RCC 7860 (cell line): Measurements from ENCODE around the gene NAA60.
"Not testable (repeated sequence)": the region's sequence is repeated elsewhere in the genome, so short reads cannot be mapped to it uniquely, and the experiment has no call there.

Source experiments
- DNase-seq: peaks from one replicate; pipeline ENCODE4 v3.0.0-alpha.2; 2015; ENCODE audit warnings: low spot score
- FAIRE-seq: peaks from 2 replicates; lab custom pipeline; 2012; peaks lifted over from hg19 to GRCh38; lab: Jason Lieb, UNC

Gene NAA60

DNA sequence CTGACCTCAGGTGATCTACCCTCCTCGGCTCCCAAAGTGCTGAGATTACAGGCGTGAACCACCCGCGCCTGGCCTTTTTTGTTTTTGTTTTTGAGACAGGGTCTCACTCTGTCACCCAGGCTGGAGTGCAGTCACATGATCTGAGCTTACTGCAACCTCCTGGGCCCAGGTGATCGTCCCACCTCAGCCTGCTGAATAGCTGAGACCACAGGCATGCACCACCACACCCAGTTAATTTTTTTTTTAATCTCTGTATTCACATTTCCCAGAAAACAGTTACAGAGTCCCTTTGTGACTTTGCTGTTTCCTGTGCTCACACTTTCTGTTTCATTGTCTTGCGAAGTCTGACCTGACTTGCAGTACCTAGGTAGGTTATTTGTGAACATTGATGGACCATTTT, 60.0 kb downstream of the NAA60 start:
- DNase-seq: no peak
- FAIRE-seq: no peak

DNA sequence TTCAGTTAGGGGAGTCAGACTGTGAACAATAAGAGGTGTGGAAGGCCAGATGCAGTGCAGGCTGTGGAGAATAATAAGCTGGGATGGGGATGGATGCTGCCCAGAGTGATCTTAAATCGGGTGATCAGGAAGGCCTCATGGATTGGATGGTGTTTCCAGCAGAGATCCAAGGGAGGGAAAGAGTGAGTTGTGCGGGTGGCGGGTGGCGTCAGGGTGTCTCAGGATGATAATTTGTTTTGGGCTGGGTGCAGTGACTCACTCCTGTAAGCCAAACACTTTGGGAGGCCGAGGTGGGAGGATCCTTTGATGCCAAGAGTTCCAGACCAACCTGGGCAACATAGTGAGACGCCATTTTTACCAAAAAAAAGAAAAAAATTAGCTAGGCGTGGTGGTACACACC, 65.3 kb downstream of the NAA60 start:
- DNase-seq (no peak), FAIRE-seq (no peak)

DNA sequence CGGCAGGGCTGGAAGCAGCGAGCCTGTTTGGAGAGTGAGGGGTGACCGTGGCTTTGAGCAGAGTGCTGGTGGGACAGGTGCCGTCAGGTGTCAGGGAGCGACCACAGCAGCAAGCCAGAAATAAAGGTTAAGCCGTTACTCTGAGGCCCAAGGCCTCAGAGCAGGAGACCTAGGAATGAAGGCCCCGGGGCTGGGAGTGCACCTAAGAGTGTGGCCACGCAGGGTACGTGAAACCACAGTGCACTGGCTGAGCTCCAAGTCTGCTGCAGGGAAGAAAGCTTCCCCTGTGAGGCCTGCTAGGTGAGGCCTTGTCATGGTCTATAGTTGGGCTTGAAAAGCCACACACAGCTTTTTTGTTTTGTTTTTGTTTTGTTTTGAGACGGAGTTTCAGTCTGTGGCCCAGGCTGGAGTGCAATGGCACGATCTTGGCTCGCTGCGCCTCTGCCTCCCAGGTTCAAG, 66.0 kb downstream of the NAA60 start:
- DNase-seq: no peak
- FAIRE-seq: no peak

- no peak for DNase-seq
- FAIRE-seq: no peak
Observed at GRCh38 chr16:3510416-3510815, 66.9 kb downstream of the NAA60 start.

DNA sequence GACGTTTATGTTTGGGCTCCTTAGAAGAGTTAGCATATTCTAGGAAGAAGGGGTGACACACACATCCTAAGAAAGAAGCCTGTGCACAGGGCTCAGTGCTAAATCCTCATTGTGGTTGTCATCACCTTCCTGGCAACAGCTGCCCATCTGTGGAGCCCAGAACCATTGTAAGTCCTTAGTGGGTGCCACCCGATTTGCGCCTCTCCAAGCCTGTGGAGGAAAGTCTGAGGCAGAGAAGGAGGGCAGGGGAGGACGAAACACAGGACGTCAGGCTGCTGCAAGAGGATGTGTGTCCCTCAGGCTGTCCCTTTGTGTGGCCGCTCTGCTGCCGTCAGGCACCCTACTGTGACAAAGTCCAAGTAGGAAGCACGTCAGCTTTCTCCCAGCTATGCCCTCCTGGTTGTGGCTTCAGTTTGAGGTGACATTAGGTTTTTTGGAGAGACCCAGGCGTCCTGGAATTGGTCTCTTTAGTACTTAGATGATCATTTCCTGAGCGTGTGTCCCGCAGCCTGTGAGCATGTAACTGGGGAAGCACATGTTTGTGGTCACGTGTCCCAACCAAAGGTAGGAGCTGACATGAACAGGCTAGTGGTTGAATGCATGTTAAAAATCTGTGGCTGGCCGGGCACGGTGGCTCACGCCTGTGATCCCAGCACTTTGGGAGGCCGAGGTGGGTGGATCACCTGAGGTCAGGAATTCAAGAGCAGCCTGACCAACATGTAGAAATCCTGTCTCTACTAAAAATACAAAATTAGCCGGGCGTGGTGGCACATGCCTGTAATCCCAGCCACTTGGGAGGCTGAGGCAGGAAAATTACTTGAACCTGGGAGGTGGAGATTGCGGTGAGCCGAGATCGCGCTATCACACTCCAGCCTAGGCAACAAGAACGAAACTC, 68.1 kb downstream of the NAA60 start:
- FAIRE-seq (no peak), DNase-seq (no peak)

DNA sequence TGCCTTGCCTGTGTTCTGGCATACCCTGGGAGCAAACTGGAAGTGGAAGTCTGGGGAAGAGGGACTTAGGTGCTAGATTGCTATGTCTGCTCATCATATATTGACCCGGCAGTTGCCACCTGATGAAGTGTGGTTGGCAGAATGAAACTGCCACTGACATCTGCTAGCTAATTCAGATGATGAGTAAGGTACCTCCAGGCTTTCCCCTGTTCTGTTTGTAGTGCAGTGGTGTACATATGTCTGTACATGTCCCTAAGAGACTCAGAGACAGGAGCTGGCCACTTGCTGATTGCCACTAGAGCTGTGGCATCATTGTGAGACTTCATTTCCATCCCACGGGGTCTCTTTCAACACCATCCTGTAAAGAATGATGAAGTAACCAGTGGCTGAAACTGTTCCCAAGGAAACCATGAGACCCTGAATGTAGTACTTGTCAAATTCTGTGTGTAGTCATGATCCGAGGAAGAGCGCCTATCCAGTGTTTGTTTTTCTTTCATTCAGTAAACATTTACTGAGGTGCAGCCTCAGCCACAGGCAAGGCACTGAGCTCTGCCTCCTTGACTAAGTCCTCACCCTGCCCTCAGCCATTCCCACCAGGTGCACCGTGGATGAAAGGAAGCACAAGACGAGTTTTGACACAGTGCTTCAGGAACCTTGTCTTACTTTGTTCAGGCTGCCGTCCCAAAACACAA, 70.6 kb downstream of the NAA60 start:
- no peak for DNase-seq
- FAIRE-seq: no peak

GRCh38 chr16:3514621-3515020, 71.1 kb downstream of the NAA60 start:
- FAIRE-seq (no peak), DNase-seq (no peak)

- FAIRE-seq (no peak), DNase-seq (no peak)
Observed at GRCh38 chr16:3515897-3516296, 72.4 kb downstream of the NAA60 start.

- FAIRE-seq (no peak), DNase-seq (no peak)
Observed at GRCh38 chr16:3518292-3518985, 75.0 kb downstream of the NAA60 start.

DNA sequence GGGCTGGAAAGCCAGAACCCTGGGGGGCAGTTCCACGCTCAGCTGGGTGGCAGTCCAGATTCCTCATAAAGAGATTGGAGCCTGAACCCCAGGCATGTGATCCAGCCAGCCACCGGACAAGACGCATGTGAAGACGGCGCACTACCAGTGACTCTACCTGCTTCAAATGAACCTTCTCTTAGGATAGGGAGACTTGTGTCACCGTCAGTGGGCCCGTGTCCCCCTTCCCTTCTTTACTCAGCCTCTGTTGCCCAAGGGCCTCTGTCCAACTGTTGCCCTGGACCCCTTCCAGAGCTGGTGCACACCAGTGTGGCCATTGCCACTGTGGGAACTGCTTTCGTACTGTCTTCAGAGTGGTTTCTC, 75.5 kb downstream of the NAA60 start:
- DNase-seq: no peak
- no peak for FAIRE-seq

DNA sequence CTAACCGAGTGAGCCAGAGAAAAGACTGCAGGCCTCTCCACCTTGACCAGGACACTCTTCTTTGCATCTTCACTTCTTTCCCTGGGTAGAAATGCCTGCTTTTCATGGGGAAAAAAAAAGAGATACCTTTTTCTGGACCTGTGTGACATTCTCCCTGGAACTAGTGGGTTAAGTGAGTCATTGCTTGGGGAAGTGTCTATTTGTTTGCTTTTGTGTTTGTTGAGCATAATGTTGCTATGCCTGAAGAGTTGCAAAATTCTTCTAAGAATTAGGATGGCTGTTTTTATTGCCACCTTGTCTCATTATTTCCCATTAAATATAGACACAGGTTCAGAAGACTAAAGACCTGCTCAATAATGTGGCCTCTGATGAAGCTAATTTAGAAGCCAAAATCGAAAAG, 76.1 kb downstream of the NAA60 start:
- FAIRE-seq: no peak
- no peak for DNase-seq

DNA sequence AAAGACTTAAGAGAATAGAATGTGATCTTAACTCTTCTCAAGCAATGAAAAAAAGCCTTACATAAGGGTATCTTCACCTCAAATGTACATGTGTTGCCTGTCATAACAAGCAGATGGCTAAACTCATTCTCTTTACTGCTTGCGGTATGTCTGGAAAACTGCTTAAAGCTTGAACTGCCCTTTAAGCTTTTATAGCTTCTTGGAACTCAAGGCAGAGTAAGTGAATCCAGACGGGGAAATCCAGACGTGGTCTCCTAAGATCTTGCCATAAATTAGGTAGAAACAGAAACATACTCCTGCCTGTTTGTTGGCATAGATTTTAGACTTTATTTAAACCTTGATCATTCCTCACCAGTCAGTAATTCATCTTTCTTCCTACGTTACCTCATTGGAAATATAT, 76.9 kb downstream of the NAA60 start:
- DNase-seq: no peak
- no peak for FAIRE-seq

DNA sequence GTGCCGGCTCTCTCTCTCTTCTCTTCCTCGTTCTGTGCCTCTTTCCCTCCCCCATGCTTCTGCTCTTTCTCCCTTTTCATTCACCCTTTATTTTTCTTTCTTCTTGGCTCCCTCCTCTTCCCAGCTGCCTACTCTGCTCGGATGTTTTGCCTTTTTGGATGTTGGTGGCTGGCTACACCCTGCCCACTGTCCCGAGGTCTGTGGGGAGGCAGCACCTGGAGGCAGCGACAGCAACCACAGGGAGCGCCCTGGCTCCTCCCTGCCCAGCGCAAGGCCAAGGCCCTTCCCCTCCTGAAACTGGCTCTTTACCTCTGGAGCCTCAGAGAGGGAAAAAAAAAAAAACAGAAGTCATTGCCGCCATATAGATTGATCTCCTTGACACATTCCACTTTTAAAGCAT, 77.4 kb downstream of the NAA60 start:
- FAIRE-seq: no peak
- no peak for DNase-seq

- no peak for FAIRE-seq
- DNase-seq: no peak
Observed at GRCh38 chr16:3523281-3523680, 79.8 kb downstream of the NAA60 start.

GRCh38 chr16:3525951-3526350, 82.5 kb downstream of the NAA60 start:
- no peak for FAIRE-seq

DNA sequence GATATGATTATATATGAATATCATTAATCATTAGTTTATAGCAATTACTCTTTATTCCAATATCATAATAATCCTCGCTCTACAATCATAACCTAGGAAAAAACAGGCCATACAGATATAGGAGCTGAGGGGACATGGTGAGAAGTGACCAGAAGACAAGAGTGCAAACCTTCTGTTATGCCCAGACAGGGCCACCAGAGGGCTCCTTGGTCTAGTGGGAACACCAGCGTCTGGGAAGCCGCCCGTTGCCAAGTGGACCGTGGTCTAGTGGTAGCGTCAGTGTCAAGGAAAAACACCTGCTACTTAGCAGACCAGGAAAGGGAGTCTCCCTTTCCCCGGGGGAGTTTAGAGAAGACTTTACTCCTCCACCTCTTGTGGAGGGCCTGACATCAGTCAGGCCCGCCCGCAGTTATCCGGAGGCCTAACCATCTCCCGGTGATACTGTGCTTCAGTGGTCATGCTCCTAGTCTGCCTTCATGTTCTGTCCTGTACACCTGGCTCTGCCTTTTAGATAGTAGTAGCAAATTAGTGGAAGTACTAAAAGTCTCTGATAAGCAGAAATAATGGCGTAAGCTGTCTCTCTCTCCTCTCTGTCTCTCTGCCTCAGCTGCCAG, 83.8 kb downstream of the NAA60 start:
- not testable (repeated sequence) for FAIRE-seq, DNase-seq

More at GRCh38 chr16:3525951-3526350, 82.5 kb downstream of the NAA60 start:
- no peak for DNase-seq

DNA sequence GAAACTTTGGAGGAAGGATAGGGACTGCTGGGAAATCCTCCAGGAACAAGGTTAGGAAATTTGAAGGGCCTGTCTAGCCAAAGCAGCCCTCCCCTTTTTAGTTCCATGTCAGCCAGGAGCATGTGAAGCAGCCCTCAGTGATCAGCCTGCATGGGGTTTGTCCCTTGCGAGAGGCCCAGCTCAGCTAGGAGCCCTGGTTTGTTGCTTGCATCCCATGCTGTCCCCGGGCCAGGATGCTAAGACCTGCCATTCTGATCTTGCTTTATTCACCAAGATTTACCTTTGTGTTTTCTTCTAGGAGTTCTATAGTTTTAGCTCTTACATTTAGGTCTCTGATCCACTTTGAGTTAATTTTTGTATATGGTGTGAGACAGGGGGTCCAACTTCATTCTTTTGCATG, 84.9 kb downstream of the NAA60 start:
- DNase-seq (no peak), FAIRE-seq (no peak)

- no peak for FAIRE-seq
- no peak for DNase-seq
Observed at GRCh38 chr16:3529175-3529574, 85.7 kb downstream of the NAA60 start.

DNA sequence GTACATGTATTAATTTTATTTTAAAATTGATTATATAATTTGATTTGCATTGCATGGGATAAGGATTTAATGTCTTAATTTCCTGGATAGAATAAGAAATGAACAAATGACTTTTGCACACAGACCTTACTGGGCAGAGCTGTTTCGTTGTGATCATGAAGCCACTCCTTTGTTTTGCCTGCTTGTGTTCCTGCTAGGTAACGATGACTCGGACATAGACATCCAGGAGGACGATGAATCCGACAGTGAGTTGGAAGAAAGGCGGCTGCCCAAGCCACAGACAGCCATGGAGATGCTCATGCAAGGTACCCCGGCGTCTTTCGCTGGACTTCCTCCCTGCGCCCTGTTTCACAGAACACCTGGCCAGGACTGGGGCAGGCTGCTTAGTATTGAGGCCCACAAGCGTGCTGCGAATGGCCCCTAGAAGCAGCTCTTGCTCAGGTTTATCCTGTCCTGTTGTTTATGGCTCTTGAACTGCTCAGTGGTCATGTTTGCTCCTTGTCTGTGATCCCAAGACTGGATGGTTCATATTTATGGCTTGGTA, 87.0 kb downstream of the NAA60 start:
- FAIRE-seq: no peak
- no peak for DNase-seq

GRCh38 chr16:3532741-3533140, 89.3 kb downstream of the NAA60 start:
- DNase-seq (no peak), FAIRE-seq (no peak)

- no peak for FAIRE-seq
Observed at GRCh38 chr16:3534126-3534525, 90.6 kb downstream of the NAA60 start.

More at GRCh38 chr16:3534126-3534525, 90.6 kb downstream of the NAA60 start:
- no peak for DNase-seq
